ENCODE measurements around the gene KATNBL1.

DNA sequence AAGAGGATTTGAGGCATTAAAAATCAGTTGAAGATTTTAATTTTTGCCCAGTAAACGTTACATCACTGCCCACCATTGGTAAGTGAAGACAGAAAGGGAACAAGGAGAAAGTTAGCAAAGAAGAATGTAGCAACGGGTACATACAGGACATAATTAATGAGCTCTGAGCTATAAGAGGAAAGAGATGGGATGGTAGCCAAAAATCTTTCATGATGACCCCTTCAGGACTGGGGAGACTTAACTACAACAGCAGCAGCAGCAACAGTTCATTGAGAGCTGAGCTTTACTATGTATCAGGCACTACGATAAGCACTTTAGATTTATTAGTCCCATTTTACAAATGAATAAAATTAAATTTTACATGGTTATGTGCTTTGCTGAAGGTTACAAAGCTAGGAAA is 33.3 kb upstream of the KATNBL1 start:
- no peak for TF ChIP-seq ARNT (IDR thresholded peaks at IDR 0.05)
- no peak for TF ChIP-seq NFRKB (IDR thresholded peaks at IDR 0.05)
- no peak for TF ChIP-seq FOXA1 (IDR thresholded peaks at IDR 0.05)
- TF ChIP-seq SUZ12 (IDR thresholded peaks at IDR 0.05): no peak
- no peak for TF ChIP-seq PKNOX1 (IDR thresholded peaks at IDR 0.05)
